H9 (cell line): ENCODE measurements around the gene U2AF1L4. TPM values are rescaled to one million over a fixed set of nuclear protein-coding genes. Genes with fewer than 3 reads are reported as not detected.

Experiments
- DNase-seq: peaks from one replicate; pipeline ENCODE4 v3.0.0-alpha.2; 2017
- H2AFZ ChIP-seq: one replicate; pipeline ENCODE4 v1.6.1; 2013; ENCODE audit warnings: mild to moderate bottlenecking, low read length, control low read depth, moderate library complexity
- H2AK5ac ChIP-seq: 2 replicates; pipeline ENCODE4 v1.6.1; 2013; ENCODE audit warnings: low read length, control low read depth, mixed read lengths; ENCODE audit not compliant: insufficient read length
- H2BK120ac ChIP-seq: one replicate; pipeline ENCODE4 v1.6.1; 2013; ENCODE audit warnings: low read depth, mild to moderate bottlenecking, low read length, control low read depth, inconsistent platforms; ENCODE audit not compliant: poor library complexity, severe bottlenecking
- H2BK12ac ChIP-seq: 2 replicates; pipeline ENCODE4 v1.6.1; 2013; ENCODE audit warnings: low read length, control low read depth, mixed read lengths, low read depth; ENCODE audit not compliant: insufficient read length
- H2BK15ac ChIP-seq: 2 replicates; pipeline ENCODE4 v1.6.1; 2013; ENCODE audit warnings: low read depth, low read length, control low read depth
- H2BK20ac ChIP-seq: one replicate; pipeline ENCODE4 v1.6.1; 2013; ENCODE audit warnings: low read depth, mild to moderate bottlenecking, low read length, control low read depth, inconsistent platforms; ENCODE audit not compliant: poor library complexity, severe bottlenecking
- H2BK5ac ChIP-seq: 2 replicates; pipeline ENCODE4 v1.6.1; 2013; ENCODE audit warnings: low read length, control low read depth, mixed read lengths; ENCODE audit not compliant: insufficient read length
- H3K14ac ChIP-seq: 2 replicates; pipeline ENCODE4 v1.6.1; 2013; ENCODE audit warnings: low read length, control low read depth; ENCODE audit not compliant: insufficient read depth
- H3K18ac ChIP-seq: 2 replicates; pipeline ENCODE4 v1.6.1; 2013; ENCODE audit warnings: low read depth, mild to moderate bottlenecking, mixed read lengths, low read length, control low read depth; ENCODE audit not compliant: insufficient read length
- H3K23ac ChIP-seq: 2 replicates; pipeline ENCODE4 v1.6.1; 2013; ENCODE audit warnings: low read length, control low read depth, mixed read lengths, low read depth; ENCODE audit not compliant: insufficient read length
- H3K23me2 ChIP-seq: 2 replicates; pipeline ENCODE4 v1.6.1; 2013; ENCODE audit warnings: low read depth, mild to moderate bottlenecking, mixed read lengths, low read length, control low read depth; ENCODE audit not compliant: insufficient read length, poor library complexity, severe bottlenecking
- H3K27ac ChIP-seq: 2 replicates; pipeline ENCODE4 v1.5.1; 2013; ENCODE audit warnings: low read length, control low read depth, mixed read lengths, low read depth; ENCODE audit not compliant: insufficient read length
- H3K27me3 ChIP-seq: 2 replicates; pipeline ENCODE4 v1.6.1; 2013; ENCODE audit warnings: low read length, control low read depth, inconsistent platforms; ENCODE audit not compliant: insufficient read depth
- H3K4ac ChIP-seq: 2 replicates; pipeline ENCODE4 v1.6.1; 2013; ENCODE audit warnings: low read depth, mild to moderate bottlenecking, control low read depth, inconsistent platforms, low read length, moderate library complexity
- H3K4me1 ChIP-seq: 2 replicates; pipeline ENCODE4 v1.6.1; 2013; ENCODE audit warnings: low read length, control low read depth, inconsistent platforms; ENCODE audit not compliant: insufficient read depth
- H3K4me2 ChIP-seq: 2 replicates; pipeline ENCODE4 v1.6.1; 2013; ENCODE audit warnings: low read length, control low read depth, mixed read lengths; ENCODE audit not compliant: insufficient read length, insufficient read depth
- H3K56ac ChIP-seq: 2 replicates; pipeline ENCODE4 v1.6.1; 2013; ENCODE audit warnings: low read depth, mild to moderate bottlenecking, mixed read lengths, low read length, control low read depth; ENCODE audit not compliant: insufficient read length
- H3K79me1 ChIP-seq: 2 replicates; pipeline ENCODE4 v1.6.1; 2013; ENCODE audit warnings: low read depth, mild to moderate bottlenecking, moderate library complexity, low read length, control low read depth, inconsistent platforms; ENCODE audit not compliant: insufficient read depth, poor library complexity, severe bottlenecking
- H3K79me2 ChIP-seq: 2 replicates; pipeline ENCODE4 v1.6.1; 2013; ENCODE audit warnings: low read length, control low read depth, inconsistent platforms; ENCODE audit not compliant: insufficient read depth
- H3K9ac ChIP-seq: 2 replicates; pipeline ENCODE4 v1.6.1; 2013; ENCODE audit warnings: low read length, control low read depth, mixed read lengths; ENCODE audit not compliant: insufficient read length; ENCODE audit errors: extremely low read depth
- H3K9me3 ChIP-seq: one replicate; pipeline ENCODE4 v1.6.1; 2013; ENCODE audit warnings: low read depth, low read length, inconsistent platforms; ENCODE audit not compliant: control insufficient read depth
- H3T11ph ChIP-seq: one replicate; pipeline ENCODE4 v1.6.1; 2013; ENCODE audit warnings: mild to moderate bottlenecking, low read length, control low read depth, inconsistent platforms
- H4K20me1 ChIP-seq: one replicate; pipeline ENCODE4 v1.6.1; 2013; ENCODE audit not compliant: control insufficient read depth, insufficient read length, insufficient read depth
- H4K5ac ChIP-seq: 2 replicates; pipeline ENCODE4 v1.6.1; 2013; ENCODE audit warnings: low read depth, mild to moderate bottlenecking, mixed read lengths, low read length, control low read depth; ENCODE audit not compliant: insufficient read length
- H4K8ac ChIP-seq: replicated peaks from 2 replicates; pipeline ENCODE4 v1.6.1; 2013; ENCODE audit warnings: low read length, control low read depth, mixed read lengths, low read depth; ENCODE audit not compliant: insufficient read length
- H4K91ac ChIP-seq: 2 replicates; pipeline ENCODE4 v1.6.1; 2013; ENCODE audit warnings: low read depth, mild to moderate bottlenecking, moderate library complexity, mixed read lengths, low read length, control low read depth; ENCODE audit not compliant: insufficient read length
- H3K27ac Mint-ChIP-seq, 3 experiments: 2 replicates in 2 of 3; 3 replicates in 1 of 3; pipeline ENCODE4 v1.8.0; 2020 to 2021; ENCODE audit warnings: mixed read lengths in 3 of 3, mild to moderate bottlenecking in 1 of 3, moderate library complexity in 1 of 3
- H3K27me3 Mint-ChIP-seq: 2 replicates; pipeline ENCODE4 v1.8.0; 2021; ENCODE audit warnings: low read depth, mild to moderate bottlenecking, moderate library complexity, mixed read lengths
- H3K36me3 Mint-ChIP-seq, 3 experiments: 2 replicates in 2 of 3; 3 replicates in 1 of 3; pipeline ENCODE4 v1.8.0; 2020 to 2021; ENCODE audit warnings: low read depth in 3 of 3, mixed read lengths in 3 of 3; ENCODE audit not compliant: insufficient read depth in 1 of 3
- H3K4me1 Mint-ChIP-seq, 2 experiments: 2 replicates each; pipeline ENCODE4 v1.8.0; 2020; ENCODE audit warnings: mixed read lengths in 2 of 2
- H3K4me3 Mint-ChIP-seq, 2 experiments: 2 replicates in 1 of 2; 3 replicates in 1 of 2; pipeline ENCODE4 v1.8.0; 2020 to 2021; ENCODE audit warnings: mild to moderate bottlenecking in 2 of 2, mixed read lengths in 2 of 2, moderate library complexity in 1 of 2
- H3K9me3 Mint-ChIP-seq, 2 experiments: 2 replicates in 1 of 2; 3 replicates in 1 of 2; pipeline ENCODE4 v1.8.0; 2020; ENCODE audit warnings: mild to moderate bottlenecking in 2 of 2, mixed read lengths in 2 of 2, moderate library complexity in 1 of 2
- CTCF ChIP-seq: fragments of 200-600 bp; sonication (generic); conservative IDR thresholded peaks from 3 replicates; pipeline ENCODE4 v1.8.0; 2021; ENCODE audit warnings: antibody characterized with exemption, mild to moderate bottlenecking
- WGBS: extraction: QIAGEN DNeasy Blood & Tissue Kit; methylation state at CpG from one replicate; pipeline ENCODE4 v1.1.7; 2013; ENCODE audit warnings: missing lambda C conversion rate, low lambda C conversion rate, mixed read lengths; ENCODE audit not compliant: insufficient read length; ENCODE audit errors: extremely low coverage; 5-methylcytosine and 5-hydroxymethylcytosine counted together
- total RNA-seq: library from RNA; stranded (reverse); gene quantifications from 2 replicates; pipeline ENCODE4 v1.2.1, GENCODE V29; 2021

The U2AF1L4 gene
- total RNA-seq, 1 experiment from 2014 or later: 16.8 TPM

- Mint-ChIP-seq H3K4me3 (peak overlapping the region; percentile 55 to 72), H3K27ac (no peak overlapping the region), H3K9me3 (no peaks in the 10 kb centered on the region), H3K4me1 (peaks cover 12 to 22% of the 10 kb centered on the region in 2 experiments), H3K27me3 (peaks cover 7% of the 10 kb centered on the region), H3K36me3 (peaks cover 0 to 5% (median 3%) of the 10 kb centered on the region in 3 experiments; a peak in 3 of 7 replicates)
- Histone ChIP-seq H4K91ac (no peak overlapping the region), H4K8ac (no peak overlapping the region), H3K23ac (no peak overlapping the region), H4K5ac (no peak overlapping the region), H3K14ac (no peak overlapping the region), H3K4ac (no peak overlapping the region), H2AFZ (no peak overlapping the region), H3K9me3 (no peaks in the 10 kb centered on the region), H2BK12ac (no peak overlapping the region), H4K20me1 (no peaks in the 10 kb centered on the region), H3K27me3 (no peaks in the 10 kb centered on the region), H3K4me1 (no peaks in the 10 kb centered on the region), H2BK5ac (no peak overlapping the region), H3K79me1 (no peaks in the 10 kb centered on the region), H2BK20ac (no peak overlapping the region), H3K56ac (no peak overlapping the region), H2AK5ac (no peak overlapping the region), H3K18ac (no peak overlapping the region), H3K79me2 (no peaks in the 10 kb centered on the region), H3T11ph (no peak overlapping the region), H2BK15ac (no peak overlapping the region), H3K27ac (no peak overlapping the region), H3K9ac (no peak overlapping the region), H3K23me2 (peaks cover 15% of the 10 kb centered on the region), H2BK120ac (no peak overlapping the region), H3K4me2 (no peak overlapping the region)
- peak; percentile 21 for DNase-seq
- TF ChIP-seq CTCF: no peak
- WGBS: no CpG with 5 or more reads among the region's 13 CpGs
Measured at GRCh38 chr19:35754370-35755130, 9.3 kb upstream of the U2AF1L4 start.
